ENCODE data around the gene TRERF1. TPM values are rescaled to one million over a fixed set of nuclear protein-coding genes. Genes with fewer than 3 reads are reported as not detected.

Gene TRERF1
- total and polyA plus RNA-seq, 7 donors = 0.21 to 0.99 (median 0.44) TPM

DNA sequence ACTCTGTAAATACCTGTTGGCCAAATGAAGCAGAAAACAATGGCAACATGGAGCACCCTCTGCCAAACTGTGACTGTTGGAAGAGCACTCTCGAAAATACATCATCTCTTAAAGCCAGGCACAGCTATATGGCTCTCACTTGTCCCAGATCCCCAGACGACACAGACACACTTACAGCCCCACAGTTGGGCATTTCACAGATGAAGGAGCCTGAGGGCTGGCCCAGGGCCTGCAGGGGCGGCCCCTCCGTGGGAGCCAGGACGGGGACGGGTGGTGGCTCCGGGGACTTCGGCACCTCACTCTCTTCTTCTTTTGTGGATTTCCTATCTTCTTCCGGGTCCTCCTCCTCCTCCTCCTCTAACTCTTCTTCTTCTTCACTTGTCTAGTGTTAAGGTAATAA is 215.7 kb downstream of the TRERF1 start:
- Histone ChIP-seq H3K9me3 (no peaks in the 10 kb centered on the region), H3K27ac (no peak overlapping the region), H3K4me1 (no peaks in the 10 kb centered on the region), H3K27me3 (ENCODE audit: insufficient read depth in 3 of 3, low read length in 2 of 3) (no peaks in the 10 kb centered on the region), H3K4me3 (no peak overlapping the region), H3K36me3 (ENCODE audit: insufficient read depth in 1 of 2, low read depth in 1 of 2) (no peaks in the 10 kb centered on the region)
- intact Hi-C loops (cut with DNase I) = no loop called here
- no peak for TF ChIP-seq CTCF (IDR thresholded peaks at IDR 0.05)
- ATAC-seq (no peak), DNase-seq (no peak)
- WGBS, 3 donors = 81 to 86% (median 82%) methylated on average over 9 of the region's 9 CpGs

GRCh38 chr6:42232035-42232434 is 219.7 kb downstream of the TRERF1 start:
- no peak for DNase-seq
- Histone ChIP-seq H3K9me3 (no peaks in the 10 kb centered on the region), H3K4me3 (no peak overlapping the region), H3K27ac (no peak overlapping the region), H3K27me3 (ENCODE audit: insufficient read depth in 3 of 3, low read length in 2 of 3) (no peaks in the 10 kb centered on the region), H3K4me1 (no peaks in the 10 kb centered on the region), H3K36me3 (ENCODE audit: insufficient read depth in 1 of 2, low read depth in 1 of 2) (no peaks in the 10 kb centered on the region)
- intact Hi-C loops (cut with DNase I) = no loop called here
- no peak for TF ChIP-seq CTCF (IDR thresholded peaks at IDR 0.05)
- ATAC-seq = no peak
- 92 to 96% (median 95%) methylated on average over 3 of the region's 3 CpGs for WGBS, 3 donors

DNA sequence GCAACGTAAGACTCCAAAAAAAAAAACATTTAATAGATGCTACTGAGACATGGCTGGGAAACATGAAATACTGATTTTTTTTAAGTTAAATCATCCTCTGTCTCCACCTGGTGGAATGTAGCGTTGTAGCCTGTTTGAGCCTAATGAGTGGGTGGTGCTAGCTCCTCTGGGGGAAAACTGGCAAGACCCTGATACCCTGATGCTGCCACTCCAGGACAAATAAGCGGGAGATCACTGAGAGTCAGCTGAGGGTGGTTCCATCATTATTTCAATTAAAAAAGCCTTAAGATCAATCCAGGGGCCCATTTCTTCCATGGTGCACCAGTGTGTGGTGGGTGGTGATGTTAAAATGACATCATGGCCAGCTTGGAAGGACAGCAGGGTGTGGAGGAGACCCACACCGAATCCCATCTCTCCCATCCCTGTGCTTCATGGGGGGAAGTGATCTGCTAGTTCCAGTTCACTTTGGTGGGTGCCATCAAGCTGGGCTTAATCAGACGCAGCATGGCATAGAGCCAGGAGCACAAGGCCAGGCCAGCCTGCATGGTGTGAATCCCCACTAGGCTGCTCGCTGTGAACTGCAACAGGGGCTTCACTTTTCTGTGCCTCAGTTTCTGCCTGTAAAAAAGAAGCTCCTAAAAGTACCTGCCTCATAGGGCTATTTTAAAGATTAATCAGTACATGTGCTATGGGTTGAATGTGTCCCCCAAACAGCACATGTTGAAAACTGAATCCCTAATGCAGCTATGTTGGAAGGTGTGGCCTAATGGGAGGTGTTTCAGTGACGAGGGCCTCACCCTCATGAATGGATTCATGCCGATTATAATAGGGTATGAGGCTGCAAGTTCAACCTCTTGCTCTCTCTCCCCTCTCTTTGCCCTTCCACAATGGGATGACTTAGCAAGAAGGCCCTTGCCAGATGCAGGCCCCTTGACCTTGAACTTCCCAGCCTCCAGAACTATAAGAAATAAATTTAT is 221.1 kb downstream of the TRERF1 start:
- H3K27me3 ChIP-seq (ENCODE audit: insufficient read depth in 3 of 3, low read length in 2 of 3) = no peaks in the 10 kb centered on the region
- no peak for TF ChIP-seq CTCF (IDR thresholded peaks at IDR 0.05)
- H3K4me3 ChIP-seq = no peak overlapping the region
- H3K9me3 ChIP-seq = no peaks in the 10 kb centered on the region
- no peak for DNase-seq
- H3K4me1 ChIP-seq = no peaks in the 10 kb centered on the region
- WGBS, 3 donors = 76 to 79% (median 79%) methylated on average over 8 of the region's 8 CpGs
- no peaks in the 10 kb centered on the region for H3K36me3 ChIP-seq (ENCODE audit: insufficient read depth in 1 of 2, low read depth in 1 of 2)
- no peak for ATAC-seq
- intact Hi-C loops (cut with DNase I) = no loop called here
- no peak overlapping the region for H3K27ac ChIP-seq

DNA sequence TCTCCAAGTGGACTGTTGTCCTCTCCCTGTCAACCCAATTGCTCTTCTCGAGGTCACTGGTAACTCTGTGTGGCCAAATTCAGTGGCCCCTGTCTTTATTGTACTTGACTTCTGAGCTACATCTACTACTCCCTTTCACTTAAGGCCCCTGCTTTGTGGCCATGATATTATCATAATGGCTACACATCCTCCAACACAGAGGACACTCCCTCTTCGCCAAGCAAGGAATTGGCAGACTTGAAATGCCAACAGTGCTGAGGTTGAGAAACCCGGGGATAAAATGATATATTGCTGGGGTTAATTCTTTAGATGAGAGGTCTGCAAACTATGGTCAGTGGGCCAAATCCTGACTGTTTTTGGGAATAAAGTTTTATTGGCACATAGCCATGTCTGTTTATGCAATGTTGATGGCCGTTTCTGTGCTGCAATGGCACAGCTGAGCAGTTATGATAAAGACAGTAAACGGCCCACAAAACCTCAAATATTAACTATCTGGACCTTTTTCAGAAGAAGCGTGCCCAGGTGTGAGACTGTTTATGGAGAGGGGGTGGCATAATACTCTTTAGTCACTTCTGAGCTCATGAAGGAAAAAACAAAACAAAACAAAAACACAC is 222.1 kb downstream of the TRERF1 start:
- no peaks in the 10 kb centered on the region for H3K27me3 ChIP-seq (ENCODE audit: insufficient read depth in 3 of 3, low read length in 2 of 3)
- 67 to 81% (median 70%) methylated on average over 6 of the region's 6 CpGs for WGBS, 3 donors
- intact Hi-C loops (cut with DNase I) = no loop called here
- no peaks in the 10 kb centered on the region for H3K9me3 ChIP-seq
- H3K36me3 ChIP-seq (ENCODE audit: insufficient read depth in 1 of 2, low read depth in 1 of 2) = no peaks in the 10 kb centered on the region
- no peaks in the 10 kb centered on the region for H3K4me1 ChIP-seq
- H3K4me3 ChIP-seq = no peak overlapping the region
- ATAC-seq (no peak), DNase-seq (no peak)
- H3K27ac ChIP-seq = no peak overlapping the region
- TF ChIP-seq CTCF (IDR thresholded peaks at IDR 0.05) = no peak
